Suprapubic skin (tissue), 4 donors: Measurements from ENCODE around the gene CISH. TPM values are rescaled to one million over a fixed set of nuclear protein-coding genes. Genes with fewer than 3 reads are reported as not detected.

Source experiments
- DNase-seq, 2 donors: peaks; one replicate each; pipeline ENCODE4 v3.0.0-alpha.2; 2019; ENCODE audit warnings: low spot score in 2 of 2
- H3K27ac ChIP-seq: fragments of 200-600 bp; sonication (generic); one replicate; pipeline ENCODE4 v1.5.1; 2019
- H3K27me3 ChIP-seq: fragments of 200-600 bp; sonication (generic); one replicate; pipeline ENCODE4 v1.5.1; 2019
- H3K36me3 ChIP-seq: fragments of 200-600 bp; sonication (generic); one replicate; pipeline ENCODE4 v1.5.1; 2019
- H3K4me1 ChIP-seq: fragments of 200-600 bp; sonication (generic); one replicate; pipeline ENCODE4 v1.5.1; 2019
- H3K4me3 ChIP-seq: fragments of 200-600 bp; sonication (generic); one replicate; pipeline ENCODE4 v1.5.1; 2019; ENCODE audit warnings: mild to moderate bottlenecking
- H3K9me3 ChIP-seq: fragments of 200-600 bp; sonication (generic); one replicate; pipeline ENCODE4 v1.5.1; 2019
- EP300 ChIP-seq: sonication (generic); formaldehyde crosslinking; IDR thresholded peaks from one replicate; pipeline ENCODE4 v1.6.1; 2017; ENCODE audit warnings: antibody characterized with exemption
- POLR2A ChIP-seq, 2 donors: fragments of 450-650 bp; IDR thresholded peaks; one replicate each; pipeline ENCODE4 v1.6.1; 2017; ENCODE audit warnings: antibody characterized with exemption in 2 of 2, mild to moderate bottlenecking in 2 of 2, moderate library complexity in 2 of 2
- POLR2AphosphoS5 ChIP-seq, 3 donors: sonication (generic); formaldehyde crosslinking; IDR thresholded peaks; one replicate each; pipeline ENCODE4 v1.6.1; 2017; ENCODE audit warnings: antibody characterized with exemption in 3 of 3
- WGBS: methylation state at CpG from one replicate; pipeline ENCODE4 v1.1.5; 2018; 5-methylcytosine and 5-hydroxymethylcytosine counted together
- total RNA-seq, 4 donors: library from RNA; depleted of rRNA; stranded (reverse); fragments of >200 nt; gene quantifications; one replicate each; pipeline ENCODE4 v1.1.0, GENCODE V29; 2016
- TF ChIP-seq, protein P1 (sequence below), 2 donors: fragments of 200-600 bp in 1 of 2; fragments of 450-650 bp in 1 of 2; sonication (generic) in 1 of 2; IDR thresholded peaks; one replicate each; pipeline ENCODE4 v1.5.1; 2016 to 2019; ENCODE audit warnings: antibody characterized with exemption in 2 of 2, mild to moderate bottlenecking in 1 of 2, moderate library complexity in 1 of 2

CISH gene
- total RNA-seq, 4 donors from 2014 or later: 12.8 to 20.5 (median 14.7) TPM

DNA sequence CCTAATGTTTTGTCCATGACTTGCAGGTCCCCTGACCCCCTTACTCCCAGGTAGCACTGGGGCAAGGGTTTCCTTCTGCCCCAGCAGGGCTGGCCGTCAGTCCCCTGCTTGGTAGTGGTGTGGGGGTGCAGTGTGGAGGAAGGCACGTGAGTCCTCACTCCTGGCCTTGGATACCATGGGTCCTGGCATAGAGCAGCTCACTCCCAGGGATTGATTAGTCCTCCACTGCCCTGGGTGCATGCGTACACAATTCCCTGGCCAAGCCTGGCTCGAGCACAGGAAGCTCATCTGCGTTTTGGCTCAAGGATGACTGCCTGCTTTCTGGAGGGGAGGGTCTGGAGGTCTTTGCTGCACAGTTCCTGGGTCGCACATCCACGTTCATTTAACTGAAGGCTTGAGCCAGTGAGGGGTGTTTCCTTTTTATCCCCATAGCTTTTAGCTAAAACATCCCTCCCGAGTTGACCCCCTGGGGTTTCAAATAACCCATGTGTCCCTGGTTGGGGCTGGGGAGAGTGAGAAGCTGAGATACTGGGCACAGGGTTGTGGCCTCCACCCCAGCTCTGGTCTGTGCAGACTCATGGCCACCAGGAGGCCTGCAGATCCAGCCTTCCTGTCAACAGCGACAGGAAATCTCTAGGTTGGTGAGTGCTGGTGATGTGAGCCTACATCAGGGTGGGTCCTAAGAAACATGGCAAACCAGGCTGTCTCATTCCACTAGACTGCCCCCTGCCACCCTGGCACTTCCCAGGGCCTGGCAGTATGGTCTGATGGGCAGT is 30.7 kb downstream of the CISH start:
- WGBS: 72% methylated on average over 8 of the region's 9 CpGs
- no peak overlapping the region for H3K4me3 ChIP-seq
- no peaks in the 10 kb centered on the region for H3K27me3 ChIP-seq
- peaks cover 14% of the 10 kb centered on the region for H3K4me1 ChIP-seq
- DNase-seq: no peak
- peaks cover 43% of the 10 kb centered on the region for H3K36me3 ChIP-seq
- no peaks in the 10 kb centered on the region for H3K9me3 ChIP-seq
- TF ChIP-seq EP300 (no peak), POLR2A (IDR thresholded peaks at IDR 0.05) (no peak), POLR2AphosphoS5 (IDR thresholded peaks at IDR 0.05) (no peak)
- TF ChIP-seq, protein P1, sequence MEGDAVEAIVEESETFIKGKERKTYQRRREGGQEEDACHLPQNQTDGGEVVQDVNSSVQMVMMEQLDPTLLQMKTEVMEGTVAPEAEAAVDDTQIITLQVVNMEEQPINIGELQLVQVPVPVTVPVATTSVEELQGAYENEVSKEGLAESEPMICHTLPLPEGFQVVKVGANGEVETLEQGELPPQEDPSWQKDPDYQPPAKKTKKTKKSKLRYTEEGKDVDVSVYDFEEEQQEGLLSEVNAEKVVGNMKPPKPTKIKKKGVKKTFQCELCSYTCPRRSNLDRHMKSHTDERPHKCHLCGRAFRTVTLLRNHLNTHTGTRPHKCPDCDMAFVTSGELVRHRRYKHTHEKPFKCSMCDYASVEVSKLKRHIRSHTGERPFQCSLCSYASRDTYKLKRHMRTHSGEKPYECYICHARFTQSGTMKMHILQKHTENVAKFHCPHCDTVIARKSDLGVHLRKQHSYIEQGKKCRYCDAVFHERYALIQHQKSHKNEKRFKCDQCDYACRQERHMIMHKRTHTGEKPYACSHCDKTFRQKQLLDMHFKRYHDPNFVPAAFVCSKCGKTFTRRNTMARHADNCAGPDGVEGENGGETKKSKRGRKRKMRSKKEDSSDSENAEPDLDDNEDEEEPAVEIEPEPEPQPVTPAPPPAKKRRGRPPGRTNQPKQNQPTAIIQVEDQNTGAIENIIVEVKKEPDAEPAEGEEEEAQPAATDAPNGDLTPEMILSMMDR (IDR thresholded peaks at IDR 0.05): no peak
- H3K27ac ChIP-seq: no peak overlapping the region

DNA sequence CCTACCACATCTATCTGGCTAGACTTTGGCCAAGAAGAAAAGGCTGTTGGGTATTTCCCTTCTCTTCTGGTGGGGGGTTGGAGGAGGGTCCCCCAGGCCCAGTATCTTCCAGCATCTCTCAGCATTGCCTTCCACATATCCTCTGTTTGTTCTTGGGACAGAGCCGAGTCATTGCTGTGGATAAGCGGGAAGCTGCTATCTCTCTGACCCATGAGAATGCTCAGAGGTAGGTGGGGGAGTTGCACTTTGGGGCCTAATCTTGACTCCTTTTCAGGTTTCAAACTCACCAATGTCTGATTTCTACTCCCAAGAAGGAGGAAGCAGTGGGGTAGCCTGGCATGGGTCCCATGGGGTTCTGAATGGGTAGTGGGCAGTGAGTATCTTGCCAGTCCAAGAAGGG is 34.2 kb downstream of the CISH start:
- DNase-seq: no peak
- Histone ChIP-seq H3K4me1 (peaks cover 30% of the 10 kb centered on the region), H3K27me3 (no peaks in the 10 kb centered on the region), H3K9me3 (no peaks in the 10 kb centered on the region), H3K27ac (no peak overlapping the region), H3K4me3 (no peak overlapping the region), H3K36me3 (peaks cover 45% of the 10 kb centered on the region)
- TF ChIP-seq EP300 (no peak), POLR2A (IDR thresholded peaks at IDR 0.05) (no peak), POLR2AphosphoS5 (IDR thresholded peaks at IDR 0.05) (no peak)
- TF ChIP-seq, protein P1 (IDR thresholded peaks at IDR 0.05): no peak
- WGBS: 95% methylated on average over 2 of the region's 2 CpGs

DNA sequence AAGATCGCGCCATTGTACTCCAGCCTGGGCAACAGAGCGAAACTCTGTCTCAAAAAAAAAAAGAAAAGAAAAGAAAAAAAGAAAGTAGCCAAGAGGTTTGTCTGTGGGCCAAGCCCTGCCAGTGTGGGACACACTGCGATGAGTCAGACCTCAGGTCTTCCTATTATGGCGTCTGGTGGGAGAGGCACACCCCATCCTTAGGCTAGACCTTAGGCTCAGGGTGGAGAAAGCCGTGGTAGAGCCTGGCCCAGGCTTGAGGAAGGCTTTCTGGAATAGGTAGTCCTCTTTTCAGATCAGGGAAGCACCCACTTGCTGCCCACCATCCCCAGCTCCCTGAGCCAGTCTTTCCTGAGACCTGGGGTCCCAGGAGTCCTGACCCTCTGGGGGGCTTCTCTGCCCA is 36.2 kb downstream of the CISH start:
- H3K4me1 ChIP-seq: peaks cover 34% of the 10 kb centered on the region
- H3K27me3 ChIP-seq: no peaks in the 10 kb centered on the region
- 75% methylated on average over 6 of the region's 6 CpGs for WGBS
- H3K4me3 ChIP-seq: no peak overlapping the region
- TF ChIP-seq POLR2AphosphoS5 (IDR thresholded peaks at IDR 0.05) (no peak), POLR2A (IDR thresholded peaks at IDR 0.05) (no peak), EP300 (no peak)
- TF ChIP-seq, protein P1 (IDR thresholded peaks at IDR 0.05): no peak
- H3K36me3 ChIP-seq: peaks cover 37% of the 10 kb centered on the region
- H3K27ac ChIP-seq: no peak overlapping the region
- DNase-seq: no peak
- H3K9me3 ChIP-seq: no peaks in the 10 kb centered on the region

DNA sequence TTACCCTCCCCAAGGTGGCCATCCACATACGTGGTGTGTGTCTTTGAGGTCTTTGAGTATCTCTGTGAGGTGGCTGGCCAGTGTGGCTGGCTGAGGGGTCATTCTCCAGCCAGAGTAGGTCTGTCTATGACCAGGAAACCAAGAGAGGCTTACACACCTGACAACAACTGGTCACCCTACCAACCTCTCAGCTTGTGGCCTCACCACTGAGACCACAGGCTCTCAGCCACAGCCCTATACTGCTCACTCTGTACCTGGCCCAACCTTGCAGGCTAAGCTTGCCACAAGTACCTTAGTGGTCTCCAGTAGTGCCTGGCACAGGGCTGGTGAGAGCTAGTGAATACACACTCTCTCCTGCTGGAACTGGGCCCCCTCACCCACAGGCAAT is 37.1 kb downstream of the CISH start:
- peaks cover 42% of the 10 kb centered on the region for H3K4me1 ChIP-seq
- no peak overlapping the region for H3K27ac ChIP-seq
- peaks cover 30% of the 10 kb centered on the region for H3K36me3 ChIP-seq
- DNase-seq: no peak
- no peak overlapping the region for H3K4me3 ChIP-seq
- no peaks in the 10 kb centered on the region for H3K9me3 ChIP-seq
- WGBS: no CpG with 5 or more reads among the region's 1 CpG
- TF ChIP-seq EP300 (no peak), POLR2AphosphoS5 (IDR thresholded peaks at IDR 0.05) (no peak), POLR2A (IDR thresholded peaks at IDR 0.05) (no peak)
- TF ChIP-seq, protein P1 (IDR thresholded peaks at IDR 0.05): no peak
- H3K27me3 ChIP-seq: no peaks in the 10 kb centered on the region

DNA sequence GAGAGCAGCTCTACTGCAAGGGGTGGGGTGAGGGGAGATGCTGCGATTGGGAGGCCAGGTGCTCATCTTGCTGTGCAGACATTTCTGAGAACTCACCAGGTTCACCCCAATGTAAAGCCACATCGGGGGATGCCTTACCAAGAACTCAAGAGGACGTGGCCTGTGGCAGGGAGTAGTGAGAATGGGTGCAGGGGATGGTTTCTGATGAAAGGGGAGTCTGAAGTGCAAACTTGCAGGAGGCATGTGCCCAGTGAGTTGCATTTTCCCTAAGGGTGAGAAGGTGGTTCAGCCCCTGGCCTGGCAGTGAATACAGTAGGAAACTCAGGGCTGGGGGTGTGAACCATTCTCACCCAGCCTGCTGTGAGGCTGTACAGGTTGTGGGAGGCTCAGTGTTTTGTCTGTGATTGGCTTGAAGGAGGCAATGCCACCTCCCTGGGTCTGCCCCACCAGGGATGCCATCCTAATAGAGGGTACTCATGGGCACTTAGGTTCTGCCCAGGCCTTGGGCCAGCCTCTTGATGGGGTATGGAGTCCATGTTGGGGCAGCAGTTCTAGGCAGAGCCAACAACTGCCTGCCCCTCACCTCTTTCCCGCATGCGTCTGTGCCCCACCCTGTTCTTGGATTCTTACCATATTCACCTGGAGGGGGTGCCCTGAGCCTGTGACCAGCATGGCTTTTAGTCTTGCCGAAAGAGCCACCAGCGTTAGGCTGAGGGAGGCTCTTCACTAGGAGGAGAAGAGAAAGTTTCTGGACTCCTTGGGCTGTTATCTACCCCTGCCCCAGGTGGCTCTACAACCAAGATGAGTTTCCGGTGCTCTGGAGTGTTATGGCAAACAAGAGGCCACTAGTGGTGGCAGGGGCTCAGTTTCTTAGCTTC is 37.8 kb downstream of the CISH start:
- Histone ChIP-seq H3K27me3 (no peaks in the 10 kb centered on the region), H3K36me3 (peaks cover 23% of the 10 kb centered on the region), H3K9me3 (no peaks in the 10 kb centered on the region), H3K4me3 (no peak overlapping the region), H3K4me1 (peaks cover 43% of the 10 kb centered on the region), H3K27ac (no peak overlapping the region)
- no peak for DNase-seq
- WGBS: 78% methylated on average over 6 of the region's 8 CpGs
- TF ChIP-seq EP300 (no peak), POLR2A (IDR thresholded peaks at IDR 0.05) (no peak), POLR2AphosphoS5 (IDR thresholded peaks at IDR 0.05) (no peak)
- TF ChIP-seq, protein P1 (IDR thresholded peaks at IDR 0.05): no peak
